Measurements from ENCODE around the gene RNF212B.
"Not testable (repeated sequence)": the region's sequence is repeated elsewhere in the genome, so short reads cannot be mapped to it uniquely, and the experiment has no call there.

RNF212B gene

GRCh38 chr14:23237772-23238594 is at the start of gene RNF212B:
Gene RNF212B (plus strand): TSS chr14:23237936. CDS start chr14:23240346, 2,410 bp downstream.
- FAIRE-seq (no peak), DNase-seq (ENCODE audit: low spot score) (no peak)

- FAIRE-seq = no peak
- DNase-seq (ENCODE audit: low spot score) = no peak
Observed at GRCh38 chr14:23193432-23193831, 44.3 kb upstream of the RNF212B start.

- FAIRE-seq (no peak), DNase-seq (ENCODE audit: low spot score) (no peak)
Observed at GRCh38 chr14:23195552-23196101, 42.1 kb upstream of the RNF212B start.

GRCh38 chr14:23196487-23196886 is 41.2 kb upstream of the RNF212B start:
- not testable (repeated sequence) for DNase-seq (ENCODE audit: low spot score); FAIRE-seq

GRCh38 chr14:23199141-23199540 is 38.6 kb upstream of the RNF212B start:
- DNase-seq (ENCODE audit: low spot score); FAIRE-seq: not testable (repeated sequence)

- DNase-seq (ENCODE audit: low spot score) (no peak), FAIRE-seq (no peak)
Observed at GRCh38 chr14:23202001-23202400, 35.7 kb upstream of the RNF212B start.

- DNase-seq (ENCODE audit: low spot score) = no peak
- no peak for FAIRE-seq
Observed at GRCh38 chr14:23206422-23207145, 31.2 kb upstream of the RNF212B start.

GRCh38 chr14:23207146-23207540 is 30.6 kb upstream of the RNF212B start:
- FAIRE-seq (no peak), DNase-seq (ENCODE audit: low spot score) (no peak)

- FAIRE-seq = no peak
- DNase-seq (ENCODE audit: low spot score) = no peak
Observed at GRCh38 chr14:23208324-23208723, 29.4 kb upstream of the RNF212B start.

- FAIRE-seq (no peak), DNase-seq (ENCODE audit: low spot score) (no peak)
Observed at GRCh38 chr14:23209651-23210423, 27.9 kb upstream of the RNF212B start.

- DNase-seq (ENCODE audit: low spot score) = no peak
- FAIRE-seq = no peak
Observed at GRCh38 chr14:23215421-23215820, 22.3 kb upstream of the RNF212B start.

- FAIRE-seq (no peak), DNase-seq (ENCODE audit: low spot score) (no peak)
Observed at GRCh38 chr14:23217032-23218020, 20.4 kb upstream of the RNF212B start.

GRCh38 chr14:23219075-23219474 is 18.7 kb upstream of the RNF212B start:
- FAIRE-seq = no peak

GRCh38 chr14:23224958-23225357 is 12.8 kb upstream of the RNF212B start:
- FAIRE-seq; DNase-seq (ENCODE audit: low spot score): not testable (repeated sequence)

More at GRCh38 chr14:23219075-23219474, 18.7 kb upstream of the RNF212B start:
- no peak for DNase-seq (ENCODE audit: low spot score)

- FAIRE-seq (no peak), DNase-seq (ENCODE audit: low spot score) (no peak)
Observed at GRCh38 chr14:23227566-23227965, 10.2 kb upstream of the RNF212B start.

GRCh38 chr14:23228812-23229211 is 8.9 kb upstream of the RNF212B start:
- no peak for FAIRE-seq

GRCh38 chr14:23232241-23232808 is 5.4 kb upstream of the RNF212B start:
- FAIRE-seq; DNase-seq (ENCODE audit: low spot score): not testable (repeated sequence)

More at GRCh38 chr14:23228812-23229211, 8.9 kb upstream of the RNF212B start:
- DNase-seq (ENCODE audit: low spot score) = no peak

GRCh38 chr14:23240661-23241060 is 2.9 kb downstream of the RNF212B start:
- no peak for FAIRE-seq

GRCh38 chr14:23241061-23241715 is 3.5 kb downstream of the RNF212B start:
- DNase-seq (ENCODE audit: low spot score); FAIRE-seq: not testable (repeated sequence)

More at GRCh38 chr14:23240661-23241060, 2.9 kb downstream of the RNF212B start:
- no peak for DNase-seq (ENCODE audit: low spot score)

All from RCC 7860 (cell line).